ENCODE results near the gene PIANP. TPM values are rescaled to one million over a fixed set of nuclear protein-coding genes. Genes with fewer than 3 reads are reported as not detected.
"Not testable (repeated sequence)": the region's sequence is repeated elsewhere in the genome, so short reads cannot be mapped to it uniquely, and the experiment has no call there.

The PIANP gene, protein sequence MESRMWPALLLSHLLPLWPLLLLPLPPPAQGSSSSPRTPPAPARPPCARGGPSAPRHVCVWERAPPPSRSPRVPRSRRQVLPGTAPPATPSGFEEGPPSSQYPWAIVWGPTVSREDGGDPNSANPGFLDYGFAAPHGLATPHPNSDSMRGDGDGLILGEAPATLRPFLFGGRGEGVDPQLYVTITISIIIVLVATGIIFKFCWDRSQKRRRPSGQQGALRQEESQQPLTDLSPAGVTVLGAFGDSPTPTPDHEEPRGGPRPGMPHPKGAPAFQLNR
- total RNA-seq: not detected

DNA sequence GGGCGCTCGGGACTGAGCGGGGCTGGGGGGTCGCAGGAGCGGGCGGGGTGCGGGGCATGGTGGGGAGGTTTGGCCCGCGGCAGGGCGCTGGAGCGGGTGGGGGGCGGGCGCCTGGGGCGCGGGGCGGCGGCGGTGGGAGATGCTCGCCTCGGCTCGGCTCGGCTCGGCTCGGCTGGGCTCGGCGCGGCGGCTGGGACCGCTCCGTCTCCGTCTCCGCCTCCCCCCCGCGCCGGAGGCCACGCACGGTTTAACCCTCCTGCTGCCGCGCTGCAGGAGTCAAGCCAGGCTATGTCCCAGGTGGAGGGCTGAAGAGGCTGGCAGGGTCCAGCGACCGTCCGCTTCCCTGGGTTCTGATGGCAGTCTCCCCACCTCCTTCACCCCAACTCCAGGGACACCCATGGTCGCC lies at the start of gene PIANP:
TSS of gene PIANP (minus strand) at position 170 of the 406 bp plus-strand sequence. CDS start 2,754 bp downstream, outside the sequence.
- DNase-seq (no peak), ATAC-seq (no peak)
- intact Hi-C loops (cut with DNase I; ENCODE audit: low total_unique reads): no loop called here
- in situ Hi-C loops (cut with MboI; ENCODE audit: low sequenced_read_pairs in 4 of 4): loop anchor here in 1 of 4 donors (10.0 kb wide), 1 partner anchor 46 kb away; no protein-coding TSS in a partner anchor
- Histone ChIP-seq H3K27ac (no peak within 1 kb of the TSS), H3K27me3 (peaks cover 74 to 92% (median 76%) of the 10 kb centered on the region in 3 donors), H3K4me1 (peaks cover 0 to 2% of the 10 kb centered on the region in 2 donors), H3K36me3 (no peaks in the 10 kb centered on the region), H3K4me3 (peak within 1 kb of the TSS; percentile 27 to 38 (median 36)), H3K9me3 (no peaks in the 10 kb centered on the region)
- TF ChIP-seq, protein P1, sequence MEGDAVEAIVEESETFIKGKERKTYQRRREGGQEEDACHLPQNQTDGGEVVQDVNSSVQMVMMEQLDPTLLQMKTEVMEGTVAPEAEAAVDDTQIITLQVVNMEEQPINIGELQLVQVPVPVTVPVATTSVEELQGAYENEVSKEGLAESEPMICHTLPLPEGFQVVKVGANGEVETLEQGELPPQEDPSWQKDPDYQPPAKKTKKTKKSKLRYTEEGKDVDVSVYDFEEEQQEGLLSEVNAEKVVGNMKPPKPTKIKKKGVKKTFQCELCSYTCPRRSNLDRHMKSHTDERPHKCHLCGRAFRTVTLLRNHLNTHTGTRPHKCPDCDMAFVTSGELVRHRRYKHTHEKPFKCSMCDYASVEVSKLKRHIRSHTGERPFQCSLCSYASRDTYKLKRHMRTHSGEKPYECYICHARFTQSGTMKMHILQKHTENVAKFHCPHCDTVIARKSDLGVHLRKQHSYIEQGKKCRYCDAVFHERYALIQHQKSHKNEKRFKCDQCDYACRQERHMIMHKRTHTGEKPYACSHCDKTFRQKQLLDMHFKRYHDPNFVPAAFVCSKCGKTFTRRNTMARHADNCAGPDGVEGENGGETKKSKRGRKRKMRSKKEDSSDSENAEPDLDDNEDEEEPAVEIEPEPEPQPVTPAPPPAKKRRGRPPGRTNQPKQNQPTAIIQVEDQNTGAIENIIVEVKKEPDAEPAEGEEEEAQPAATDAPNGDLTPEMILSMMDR (IDR thresholded peaks at IDR 0.05 in 4 of 5, conservative IDR thresholded peaks at IDR 0.05 in 1 of 5): no peak
- no peak for TF ChIP-seq POLR2A (IDR thresholded peaks at IDR 0.05)

DNA sequence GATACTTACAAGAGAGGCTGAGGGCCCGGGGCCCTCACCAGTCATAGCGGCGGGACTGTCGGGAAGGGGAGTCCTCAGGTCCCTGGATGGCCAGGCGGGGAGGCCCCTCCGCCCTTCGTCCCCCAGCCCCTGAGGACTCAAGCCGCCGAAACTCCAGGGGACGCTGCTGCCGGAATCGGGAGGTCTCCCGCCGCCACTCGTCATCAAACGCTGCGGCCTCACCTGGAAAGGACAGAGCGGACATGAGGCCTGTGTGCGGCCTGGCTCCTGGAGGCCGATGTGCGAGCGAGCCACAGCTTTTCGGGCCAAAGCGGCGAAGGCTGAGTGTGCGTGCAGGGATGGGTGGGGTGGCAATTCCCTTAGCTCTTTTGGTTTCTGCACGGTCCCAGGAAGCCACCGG lies 48.1 kb upstream of the PIANP start:
- peaks cover 2 to 56% of the 10 kb centered on the region in 2 donors for H3K36me3 ChIP-seq
- H3K27me3 ChIP-seq: no peaks in the 10 kb centered on the region
- H3K4me3 ChIP-seq: no peak overlapping the region
- H3K9me3 ChIP-seq: no peaks in the 10 kb centered on the region
- no peak overlapping the region for H3K27ac ChIP-seq
- no peak for TF ChIP-seq POLR2A (IDR thresholded peaks at IDR 0.05)
- peaks cover 10 to 14% of the 10 kb centered on the region in 2 donors for H3K4me1 ChIP-seq
- in situ Hi-C loops (cut with MboI; ENCODE audit: low sequenced_read_pairs in 4 of 4): no loop called here
- DNase-seq: no peak
- no peak for ATAC-seq
- intact Hi-C loops (cut with DNase I; ENCODE audit: low total_unique reads): no loop called here

DNA sequence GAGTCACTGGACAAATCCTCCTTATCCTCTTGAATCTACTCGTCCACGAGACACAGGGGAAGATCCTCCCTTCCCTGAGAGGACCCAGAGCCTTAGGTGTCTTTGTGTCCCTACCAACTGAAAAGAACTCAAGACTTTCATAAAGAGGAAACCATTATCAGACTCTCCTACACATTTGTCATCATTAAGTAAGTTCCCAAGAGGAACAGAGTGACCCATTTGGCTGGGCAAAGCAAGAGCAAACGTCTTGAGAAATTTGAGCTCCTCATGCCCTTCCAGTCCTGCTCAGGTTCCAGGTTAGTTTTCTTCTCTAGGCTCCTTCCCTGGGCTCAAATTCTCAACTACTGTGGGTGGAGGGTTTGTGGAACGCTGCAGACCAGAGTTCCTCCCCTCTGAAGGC lies 46.6 kb upstream of the PIANP start:
- Histone ChIP-seq H3K36me3 (peaks cover 2 to 56% of the 10 kb centered on the region in 2 donors), H3K27ac (peak overlapping the region in 3 of 4 donors; percentile 48 to 55 (median 52)), H3K27me3 (no peaks in the 10 kb centered on the region), H3K9me3 (no peaks in the 10 kb centered on the region), H3K4me1 (peaks cover 6 to 11% of the 10 kb centered on the region in 2 donors), H3K4me3 (no peak overlapping the region)
- TF ChIP-seq POLR2A (IDR thresholded peaks at IDR 0.05): no peak
- TF ChIP-seq, protein P1 (IDR thresholded peaks at IDR 0.05 in 4 of 5, conservative IDR thresholded peaks at IDR 0.05 in 1 of 5): no peak
- no peak for DNase-seq
- in situ Hi-C loops (cut with MboI; ENCODE audit: low sequenced_read_pairs in 4 of 4): no loop called here
- intact Hi-C loops (cut with DNase I; ENCODE audit: low total_unique reads): no loop called here
- peak; percentile 44 to 79 for ATAC-seq

DNA sequence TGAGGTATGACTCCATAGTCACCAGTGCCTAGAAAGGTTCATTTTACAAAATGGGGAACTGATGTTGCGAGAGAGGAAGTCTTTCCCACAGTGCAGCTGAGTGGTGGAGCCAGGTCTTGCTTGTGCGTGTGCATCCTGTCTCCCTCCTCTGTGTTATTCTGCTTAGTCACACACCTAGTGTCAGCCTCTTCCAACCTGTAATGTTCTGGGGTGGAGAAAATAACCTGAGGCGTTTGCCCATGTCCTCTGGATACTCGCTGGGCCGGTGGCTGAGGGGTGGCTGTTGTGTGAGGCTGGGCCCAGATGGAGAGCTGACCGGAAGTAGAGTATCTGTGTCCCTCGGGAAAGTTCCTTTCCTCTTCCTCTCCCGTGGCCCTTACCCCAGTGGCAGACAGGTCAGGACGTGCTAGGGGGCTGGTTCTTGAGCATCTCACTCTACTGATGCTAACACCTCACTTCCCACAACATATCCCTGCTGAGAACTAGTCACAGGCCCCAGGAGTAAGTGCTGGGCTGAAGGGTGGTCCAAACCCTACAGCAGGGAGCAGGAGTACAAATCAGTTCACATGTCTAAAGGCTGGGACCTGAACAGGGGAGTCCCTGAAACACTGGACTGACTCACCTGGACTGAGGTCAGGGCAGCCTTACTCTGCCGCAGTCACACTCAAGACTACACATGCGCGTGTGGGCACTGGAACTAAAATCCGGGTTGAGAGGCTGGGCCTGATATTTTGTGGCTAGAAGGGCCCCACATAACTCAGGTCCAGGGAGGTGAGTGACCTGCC lies 45.3 kb upstream of the PIANP start:
- no peaks in the 10 kb centered on the region for H3K9me3 ChIP-seq
- DNase-seq: no peak
- peaks cover 2 to 45% of the 10 kb centered on the region in 2 donors for H3K36me3 ChIP-seq
- no peak overlapping the region for H3K4me3 ChIP-seq
- no peak for ATAC-seq
- H3K27ac ChIP-seq: peak overlapping the region; percentile 14 to 55 (median 50)
- TF ChIP-seq, protein P1 (IDR thresholded peaks at IDR 0.05 in 4 of 5, conservative IDR thresholded peaks at IDR 0.05 in 1 of 5): no peak
- TF ChIP-seq POLR2A (IDR thresholded peaks at IDR 0.05): no peak
- no peaks in the 10 kb centered on the region for H3K27me3 ChIP-seq
- in situ Hi-C loops (cut with MboI; ENCODE audit: low sequenced_read_pairs in 4 of 4) (no loop called here), intact Hi-C loops (cut with DNase I; ENCODE audit: low total_unique reads) (no loop called here)
- H3K4me1 ChIP-seq: peaks cover 0 to 4% of the 10 kb centered on the region in 2 donors

DNA sequence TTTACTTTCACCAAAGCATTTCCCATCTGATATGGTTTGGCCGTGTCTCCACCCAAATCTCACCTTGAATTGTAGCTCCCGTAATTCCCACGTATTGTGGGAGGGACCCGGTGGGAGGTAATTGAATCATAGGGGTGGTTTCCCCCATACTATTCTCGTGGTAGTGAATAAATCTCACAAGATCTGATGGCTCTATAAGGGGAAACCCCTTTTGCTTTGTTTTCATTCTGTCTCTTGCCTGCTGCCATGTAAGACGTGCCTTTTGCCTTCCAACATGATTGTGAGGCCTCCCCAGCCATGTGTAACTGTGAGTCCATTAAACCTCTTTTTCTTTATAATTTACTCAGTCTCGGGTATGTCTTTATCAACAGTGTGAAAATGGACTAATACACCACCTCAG lies 42.7 kb upstream of the PIANP start:
- intact Hi-C loops (cut with DNase I; ENCODE audit: low total_unique reads); H3K27me3 ChIP-seq; H3K9me3 ChIP-seq; DNase-seq; H3K4me3 ChIP-seq; ATAC-seq; H3K27ac ChIP-seq; H3K4me1 ChIP-seq: not testable (repeated sequence)
- peaks cover 0 to 18% of the 10 kb centered on the region in 2 donors for H3K36me3 ChIP-seq
- in situ Hi-C loops (cut with MboI; ENCODE audit: low sequenced_read_pairs in 4 of 4): loop anchor here in 1 of 4 donors (5.0 kb wide), 1 partner anchor 39 kb away; no protein-coding TSS in a partner anchor
